Type B pancreatic cell (in vitro differentiated cells): Measurements from ENCODE around the gene SLC8A2. TPM values are rescaled to one million over a fixed set of nuclear protein-coding genes. Genes with fewer than 3 reads are reported as not detected.

Experiments used
- DNase-seq: peaks from one replicate; pipeline ENCODE4 v3.0.0; 2021; ENCODE audit warnings: mixed read lengths; ENCODE audit not compliant: unreplicated experiment; ENCODE audit errors: extremely low spot score
- H3K27ac Mint-ChIP-seq: 2 replicates; pipeline ENCODE4 v1.8.0; 2021; ENCODE audit warnings: mild to moderate bottlenecking, mixed read lengths
- H3K27me3 Mint-ChIP-seq: 2 replicates; pipeline ENCODE4 v1.8.0; 2021; ENCODE audit warnings: mixed read lengths
- H3K36me3 Mint-ChIP-seq: 2 replicates; pipeline ENCODE4 v1.8.0; 2021; ENCODE audit warnings: mixed read lengths
- H3K4me1 Mint-ChIP-seq: one replicate; pipeline ENCODE4 v1.8.0; 2021; ENCODE audit warnings: mixed read lengths; ENCODE audit not compliant: unreplicated experiment
- H3K4me3 Mint-ChIP-seq: 2 replicates; pipeline ENCODE4 v1.8.0; 2021; ENCODE audit warnings: mild to moderate bottlenecking, mixed read lengths
- H3K9me3 Mint-ChIP-seq: 2 replicates; pipeline ENCODE4 v1.8.0; 2021; ENCODE audit warnings: mixed read lengths
- total RNA-seq: library from RNA; stranded (reverse); gene quantifications from 2 replicates; pipeline ENCODE4 v1.2.1, GENCODE V29; 2021; ENCODE audit warnings: low replicate concordance
- TF ChIP-seq, protein P1 (sequence below): fragments of 200-600 bp; sonication (generic); conservative IDR thresholded peaks from 2 replicates; pipeline ENCODE4 v1.5.0; 2021; ENCODE audit warnings: antibody characterized with exemption, mild to moderate bottlenecking

Gene SLC8A2
- total RNA-seq, 1 donor from 2014 or later, result 1.3 TPM

DNA sequence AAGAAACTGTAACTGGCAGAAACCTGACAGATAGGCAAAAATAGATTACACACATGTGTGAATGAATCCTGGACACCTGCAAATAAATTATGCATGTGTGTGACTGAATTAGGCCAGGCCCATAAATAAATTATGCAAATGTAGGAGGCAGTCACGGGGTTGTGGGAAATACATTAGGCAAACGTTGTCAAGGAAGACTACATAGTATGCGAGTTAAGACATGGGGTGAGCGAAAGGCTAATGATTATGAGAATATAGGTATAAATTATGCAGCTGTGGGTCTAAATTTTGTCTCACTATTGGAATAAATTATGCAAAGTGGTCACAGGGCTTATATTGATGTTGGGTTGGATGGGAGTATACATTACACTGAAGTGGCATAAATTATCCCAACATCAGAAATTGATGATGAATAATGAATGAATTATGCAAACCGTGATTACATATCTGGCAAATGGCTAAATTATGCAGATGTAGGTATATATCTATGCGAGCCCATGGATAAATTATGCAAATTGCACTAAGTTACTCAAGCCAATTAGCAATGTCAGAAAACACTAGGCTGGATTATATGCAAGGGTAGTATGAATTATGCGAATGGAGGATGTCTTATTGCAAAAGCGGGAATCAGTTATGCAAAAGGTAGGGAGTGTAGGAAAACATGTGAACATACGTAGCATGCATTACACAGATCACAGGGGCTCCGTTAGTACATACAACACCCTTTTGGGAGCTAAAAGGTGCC lies 6.8 kb downstream of the SLC8A2 start:
- no peak overlapping the region for H3K27ac Mint-ChIP-seq
- TF ChIP-seq, protein P1, sequence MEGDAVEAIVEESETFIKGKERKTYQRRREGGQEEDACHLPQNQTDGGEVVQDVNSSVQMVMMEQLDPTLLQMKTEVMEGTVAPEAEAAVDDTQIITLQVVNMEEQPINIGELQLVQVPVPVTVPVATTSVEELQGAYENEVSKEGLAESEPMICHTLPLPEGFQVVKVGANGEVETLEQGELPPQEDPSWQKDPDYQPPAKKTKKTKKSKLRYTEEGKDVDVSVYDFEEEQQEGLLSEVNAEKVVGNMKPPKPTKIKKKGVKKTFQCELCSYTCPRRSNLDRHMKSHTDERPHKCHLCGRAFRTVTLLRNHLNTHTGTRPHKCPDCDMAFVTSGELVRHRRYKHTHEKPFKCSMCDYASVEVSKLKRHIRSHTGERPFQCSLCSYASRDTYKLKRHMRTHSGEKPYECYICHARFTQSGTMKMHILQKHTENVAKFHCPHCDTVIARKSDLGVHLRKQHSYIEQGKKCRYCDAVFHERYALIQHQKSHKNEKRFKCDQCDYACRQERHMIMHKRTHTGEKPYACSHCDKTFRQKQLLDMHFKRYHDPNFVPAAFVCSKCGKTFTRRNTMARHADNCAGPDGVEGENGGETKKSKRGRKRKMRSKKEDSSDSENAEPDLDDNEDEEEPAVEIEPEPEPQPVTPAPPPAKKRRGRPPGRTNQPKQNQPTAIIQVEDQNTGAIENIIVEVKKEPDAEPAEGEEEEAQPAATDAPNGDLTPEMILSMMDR, result no peak
- no peaks in the 10 kb centered on the region for H3K4me1 Mint-ChIP-seq
- no peaks in the 10 kb centered on the region for H3K9me3 Mint-ChIP-seq
- H3K36me3 Mint-ChIP-seq, result no peaks in the 10 kb centered on the region
- peaks cover 64% of the 10 kb centered on the region for H3K27me3 Mint-ChIP-seq
- no peak overlapping the region for H3K4me3 Mint-ChIP-seq
- DNase-seq, result no peak

DNA sequence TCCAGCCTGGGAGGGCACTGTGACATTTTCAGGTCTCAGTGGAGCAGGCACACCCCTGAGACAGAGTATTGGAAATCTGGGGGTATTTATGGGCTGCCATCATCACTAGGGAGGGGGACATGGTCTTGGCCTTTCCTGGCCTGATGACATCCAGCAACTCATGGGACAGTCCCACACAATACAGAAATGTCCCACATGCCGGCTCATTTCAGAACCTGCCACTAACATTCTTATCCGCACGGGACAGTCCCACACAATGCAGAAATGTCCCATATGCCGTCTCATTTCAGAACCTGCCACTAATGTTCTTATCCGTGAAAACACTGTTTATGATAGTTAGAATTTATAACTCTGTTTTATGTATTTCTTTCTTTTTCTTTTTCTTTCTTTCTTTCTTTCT lies 9.8 kb downstream of the SLC8A2 start:
- Mint-ChIP-seq H3K9me3 (no peaks in the 10 kb centered on the region), H3K27ac (no peak overlapping the region), H3K27me3 (peaks cover 36% of the 10 kb centered on the region), H3K36me3 (no peaks in the 10 kb centered on the region), H3K4me1 (no peaks in the 10 kb centered on the region), H3K4me3 (no peak overlapping the region)
- no peak for DNase-seq
- TF ChIP-seq, protein P1, result no peak

DNA sequence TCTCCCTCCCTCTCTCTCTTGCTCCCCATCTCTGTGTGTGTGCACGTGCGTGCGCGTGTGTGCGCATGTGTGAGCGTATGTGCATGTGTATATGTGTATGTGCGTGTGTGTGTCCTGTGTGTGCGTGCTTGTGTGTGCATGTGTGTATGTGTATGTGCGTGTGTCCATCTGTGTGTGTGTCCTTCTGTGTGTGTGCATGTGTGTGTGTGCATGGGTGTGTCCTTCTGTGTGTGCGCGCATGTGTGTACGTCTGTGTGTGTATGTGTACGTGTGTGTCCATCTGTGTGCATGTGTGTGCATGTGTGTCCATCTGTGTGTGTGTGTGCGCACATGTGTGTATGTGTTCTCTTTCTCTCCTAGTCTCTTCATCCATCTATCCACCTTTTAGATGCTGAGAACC lies 12.2 kb downstream of the SLC8A2 start:
- H3K27me3 Mint-ChIP-seq, result peaks cover 40% of the 10 kb centered on the region
- no peak overlapping the region for H3K27ac Mint-ChIP-seq
- DNase-seq, result no peak
- no peaks in the 10 kb centered on the region for H3K36me3 Mint-ChIP-seq
- H3K9me3 Mint-ChIP-seq, result no peaks in the 10 kb centered on the region
- H3K4me1 Mint-ChIP-seq, result no peaks in the 10 kb centered on the region
- TF ChIP-seq, protein P1, result no peak
- no peak overlapping the region for H3K4me3 Mint-ChIP-seq

DNA sequence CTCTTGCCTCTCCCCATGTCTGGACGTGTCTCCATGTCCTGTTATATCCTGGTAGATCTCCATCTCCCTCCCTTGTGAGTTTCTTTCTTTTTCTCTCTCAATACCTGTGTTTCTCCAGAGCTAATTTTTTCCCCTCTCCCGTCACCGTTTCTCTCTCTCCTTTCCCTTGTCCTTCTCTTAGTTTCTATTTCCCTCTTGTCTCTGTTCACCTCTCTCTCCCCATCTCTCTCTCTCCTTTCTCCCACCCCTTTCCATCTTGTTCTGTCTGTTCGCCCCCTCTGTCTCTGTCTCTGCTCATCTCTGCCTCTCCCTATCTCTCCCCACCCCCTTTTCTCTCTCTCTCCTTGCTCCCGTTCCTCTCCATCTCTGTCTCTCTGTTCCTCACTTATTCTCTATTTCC lies 13.0 kb downstream of the SLC8A2 start:
- no peaks in the 10 kb centered on the region for H3K9me3 Mint-ChIP-seq
- DNase-seq, result no peak
- no peak overlapping the region for H3K4me3 Mint-ChIP-seq
- H3K36me3 Mint-ChIP-seq, result no peaks in the 10 kb centered on the region
- H3K4me1 Mint-ChIP-seq, result no peaks in the 10 kb centered on the region
- TF ChIP-seq, protein P1, result no peak
- H3K27me3 Mint-ChIP-seq, result peaks cover 43% of the 10 kb centered on the region
- no peak overlapping the region for H3K27ac Mint-ChIP-seq

DNA sequence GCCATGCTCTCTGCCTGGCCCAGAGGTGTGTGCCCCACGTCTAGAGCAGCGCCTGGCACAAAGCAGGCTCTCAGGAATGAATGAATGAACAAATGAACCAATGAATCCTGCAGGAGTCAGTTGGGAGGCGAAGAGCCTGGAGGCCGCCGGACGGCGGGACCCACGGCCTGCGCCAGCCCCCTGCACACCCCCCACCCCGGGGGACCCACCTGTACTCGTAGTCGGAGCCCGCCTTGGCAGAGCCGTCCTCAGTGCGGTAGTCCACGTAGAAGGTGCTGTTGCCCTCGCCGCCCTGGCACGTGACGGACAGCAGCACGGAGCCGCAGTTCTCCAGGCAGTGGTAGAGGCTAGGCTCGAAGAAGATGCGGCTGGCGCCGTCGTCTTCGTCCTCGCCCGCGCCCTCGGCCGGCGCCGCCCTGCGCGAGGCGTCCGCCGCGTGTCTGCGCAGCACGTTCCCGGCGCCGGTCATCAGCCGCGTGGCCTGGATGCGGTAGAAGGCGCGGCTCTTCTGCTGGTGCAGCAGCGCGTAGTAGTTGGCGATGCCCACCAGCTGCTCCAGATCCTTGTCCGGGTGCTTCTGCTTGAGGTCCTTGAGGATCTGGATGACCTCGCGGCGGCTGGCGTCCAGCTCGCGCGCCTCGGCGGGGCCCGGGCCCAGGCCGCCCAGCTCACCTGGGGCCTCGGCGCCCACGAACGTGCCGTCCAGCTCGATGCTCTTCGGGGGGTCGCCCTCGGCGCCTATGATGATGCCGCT lies 14.8 kb downstream of the SLC8A2 start:
- H3K4me1 Mint-ChIP-seq, result no peaks in the 10 kb centered on the region
- peaks cover 40% of the 10 kb centered on the region for H3K27me3 Mint-ChIP-seq
- H3K27ac Mint-ChIP-seq, result no peak overlapping the region
- H3K9me3 Mint-ChIP-seq, result no peaks in the 10 kb centered on the region
- TF ChIP-seq, protein P1, result no peak
- no peak overlapping the region for H3K4me3 Mint-ChIP-seq
- no peak for DNase-seq
- no peaks in the 10 kb centered on the region for H3K36me3 Mint-ChIP-seq
